Measurements from ENCODE around the gene YY1.

Gene YY1

DNA sequence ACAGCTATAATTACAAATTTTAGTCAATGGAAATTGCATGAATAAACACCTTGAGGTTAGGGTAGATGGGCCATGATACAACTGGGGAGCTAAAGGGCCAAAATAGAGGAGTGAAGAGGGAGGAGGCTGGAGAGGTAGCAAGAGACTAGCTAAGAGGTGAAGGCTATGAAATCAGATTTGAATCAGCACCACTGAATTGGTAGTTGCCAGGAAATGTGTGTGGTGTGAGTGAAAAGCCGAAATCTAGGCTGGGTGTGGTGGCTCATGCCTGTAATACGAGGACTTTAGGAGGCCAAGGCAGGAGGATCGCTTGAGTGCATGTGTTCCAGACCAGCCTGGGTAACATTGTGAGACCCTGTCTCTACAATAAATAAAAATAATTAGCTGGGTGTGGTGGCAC lies 22.7 kb downstream of the YY1 start:
- Histone ChIP-seq H3K4me3 (ENCODE audit: low read length) (no peak overlapping the region), H3K4me1 (ENCODE audit: control insufficient read depth, low read depth, low read length) (no peaks in the 10 kb centered on the region), H3K9ac (ENCODE audit: low read length) (no peak overlapping the region), H3K27me3 (ENCODE audit: control insufficient read depth, insufficient read depth, low read length) (no peaks in the 10 kb centered on the region), H3K27ac (ENCODE audit: low read length) (no peak overlapping the region), H3K9me3 (ENCODE audit: control insufficient read depth, low read depth, low read length) (no peaks in the 10 kb centered on the region), H3K36me3 (ENCODE audit: control insufficient read depth, low read depth, low read length) (peaks cover 20% of the 10 kb centered on the region)

DNA sequence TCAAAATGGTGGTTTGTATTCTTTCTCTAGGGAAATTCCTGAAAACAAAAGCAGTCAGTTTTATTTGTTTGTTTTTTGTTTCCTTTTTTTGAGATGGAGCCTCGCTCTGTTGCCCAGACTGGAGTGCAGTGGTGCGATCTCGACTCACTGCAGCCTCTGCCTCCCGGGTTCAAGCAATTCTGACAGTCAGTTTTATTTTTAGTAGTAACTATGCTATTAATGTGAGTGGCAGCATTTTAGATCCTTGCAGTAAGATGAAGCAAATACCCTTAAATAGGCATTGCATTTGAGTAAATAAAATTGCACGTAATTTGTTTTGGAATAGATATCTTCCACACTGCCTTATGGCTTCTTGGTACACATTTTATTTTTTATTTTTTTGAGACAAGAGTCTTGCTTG lies 23.6 kb downstream of the YY1 start:
- no peak overlapping the region for H3K27ac ChIP-seq (ENCODE audit: low read length)
- H3K27me3 ChIP-seq (ENCODE audit: control insufficient read depth, insufficient read depth, low read length), result no peaks in the 10 kb centered on the region
- H3K4me3 ChIP-seq (ENCODE audit: low read length), result no peak overlapping the region
- peaks cover 20% of the 10 kb centered on the region for H3K36me3 ChIP-seq (ENCODE audit: control insufficient read depth, low read depth, low read length)
- H3K4me1 ChIP-seq (ENCODE audit: control insufficient read depth, low read depth, low read length), result no peaks in the 10 kb centered on the region
- no peaks in the 10 kb centered on the region for H3K9me3 ChIP-seq (ENCODE audit: control insufficient read depth, low read depth, low read length)
- H3K9ac ChIP-seq (ENCODE audit: low read length), result no peak overlapping the region

DNA sequence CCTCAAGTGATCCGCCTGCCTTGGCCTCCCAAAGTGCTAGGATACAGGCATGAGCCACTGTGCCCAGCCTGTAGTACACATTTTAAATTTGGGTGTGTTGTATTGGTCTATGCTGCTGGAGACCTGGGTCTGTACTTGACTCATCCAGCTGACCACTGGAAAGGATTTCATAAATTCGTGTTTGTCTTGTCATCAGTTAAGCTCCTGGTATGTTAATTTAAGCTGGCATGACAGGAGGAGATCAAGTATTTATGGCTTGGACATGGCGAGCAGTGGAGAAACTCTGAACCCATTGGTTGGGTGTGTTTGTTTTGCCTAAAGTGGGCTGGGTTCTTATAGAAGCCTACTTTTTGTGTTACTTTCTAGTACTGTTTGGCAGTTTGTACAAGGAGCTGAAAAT lies 24.2 kb downstream of the YY1 start:
- Histone ChIP-seq H3K36me3 (ENCODE audit: control insufficient read depth, low read depth, low read length) (peaks cover 23% of the 10 kb centered on the region), H3K4me1 (ENCODE audit: control insufficient read depth, low read depth, low read length) (no peaks in the 10 kb centered on the region), H3K27me3 (ENCODE audit: control insufficient read depth, insufficient read depth, low read length) (no peaks in the 10 kb centered on the region), H3K9me3 (ENCODE audit: control insufficient read depth, low read depth, low read length) (no peaks in the 10 kb centered on the region), H3K4me3 (ENCODE audit: low read length) (no peak overlapping the region), H3K27ac (ENCODE audit: low read length) (no peak overlapping the region), H3K9ac (ENCODE audit: low read length) (no peak overlapping the region)

DNA sequence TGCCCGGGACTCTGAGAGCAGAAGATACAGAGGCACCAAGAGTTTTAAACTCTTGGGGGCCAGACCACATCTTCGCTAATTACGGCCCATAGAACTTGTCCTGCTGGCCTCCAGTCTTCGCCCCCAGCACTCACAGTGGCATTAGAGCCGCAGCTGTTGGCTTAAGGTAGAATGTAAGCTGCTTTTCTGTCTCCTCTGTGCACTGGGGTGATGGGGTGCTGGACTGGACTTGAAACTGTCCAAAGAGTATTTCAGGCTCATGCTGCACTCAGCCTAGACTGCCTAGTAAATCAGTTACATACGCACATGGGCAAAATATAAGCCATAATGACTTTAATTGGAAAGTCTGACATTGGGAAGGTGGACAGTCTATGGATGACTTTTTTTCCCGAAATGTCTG lies 29.0 kb downstream of the YY1 start:
- no peak overlapping the region for H3K27ac ChIP-seq (ENCODE audit: low read length)
- no peaks in the 10 kb centered on the region for H3K4me1 ChIP-seq (ENCODE audit: control insufficient read depth, low read depth, low read length)
- H3K36me3 ChIP-seq (ENCODE audit: control insufficient read depth, low read depth, low read length), result peaks cover 26% of the 10 kb centered on the region
- no peaks in the 10 kb centered on the region for H3K27me3 ChIP-seq (ENCODE audit: control insufficient read depth, insufficient read depth, low read length)
- H3K9me3 ChIP-seq (ENCODE audit: control insufficient read depth, low read depth, low read length), result no peaks in the 10 kb centered on the region
- no peak overlapping the region for H3K4me3 ChIP-seq (ENCODE audit: low read length)
- no peak overlapping the region for H3K9ac ChIP-seq (ENCODE audit: low read length)

DNA sequence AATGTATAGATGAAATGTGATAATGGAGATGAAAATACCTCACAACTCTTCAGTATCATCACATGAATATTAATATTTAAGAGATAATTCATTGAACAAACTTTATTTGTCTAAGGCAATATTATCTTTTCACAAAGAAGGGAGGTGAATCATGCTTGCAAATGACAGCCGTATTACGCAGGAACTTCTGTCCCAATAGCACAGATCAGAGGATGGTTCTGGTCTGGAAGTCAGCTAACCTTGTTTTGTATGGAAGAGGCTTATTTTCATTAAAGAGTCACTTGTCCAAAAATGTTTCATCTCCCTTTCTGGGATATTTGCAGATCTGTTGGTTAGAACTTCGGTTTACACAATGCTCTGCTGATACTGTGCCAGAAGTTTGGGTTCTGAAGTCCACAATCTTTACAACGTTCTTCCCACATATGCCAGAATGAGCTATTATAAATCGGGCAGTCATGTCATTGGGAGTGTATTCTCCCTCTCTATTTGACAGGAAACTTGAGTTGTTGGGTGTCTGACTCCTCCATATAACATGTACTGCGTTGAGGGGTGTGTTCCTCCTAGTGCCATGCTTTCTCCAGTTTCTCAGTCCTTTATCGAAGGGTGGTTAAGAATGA lies 29.8 kb downstream of the YY1 start:
- Histone ChIP-seq H3K36me3 (ENCODE audit: control insufficient read depth, low read depth, low read length) (peaks cover 22% of the 10 kb centered on the region), H3K4me3 (ENCODE audit: low read length) (no peak overlapping the region), H3K27me3 (ENCODE audit: control insufficient read depth, insufficient read depth, low read length) (no peaks in the 10 kb centered on the region), H3K9ac (ENCODE audit: low read length) (no peak overlapping the region), H3K27ac (ENCODE audit: low read length) (no peak overlapping the region), H3K4me1 (ENCODE audit: control insufficient read depth, low read depth, low read length) (no peaks in the 10 kb centered on the region), H3K9me3 (ENCODE audit: control insufficient read depth, low read depth, low read length) (no peaks in the 10 kb centered on the region)

DNA sequence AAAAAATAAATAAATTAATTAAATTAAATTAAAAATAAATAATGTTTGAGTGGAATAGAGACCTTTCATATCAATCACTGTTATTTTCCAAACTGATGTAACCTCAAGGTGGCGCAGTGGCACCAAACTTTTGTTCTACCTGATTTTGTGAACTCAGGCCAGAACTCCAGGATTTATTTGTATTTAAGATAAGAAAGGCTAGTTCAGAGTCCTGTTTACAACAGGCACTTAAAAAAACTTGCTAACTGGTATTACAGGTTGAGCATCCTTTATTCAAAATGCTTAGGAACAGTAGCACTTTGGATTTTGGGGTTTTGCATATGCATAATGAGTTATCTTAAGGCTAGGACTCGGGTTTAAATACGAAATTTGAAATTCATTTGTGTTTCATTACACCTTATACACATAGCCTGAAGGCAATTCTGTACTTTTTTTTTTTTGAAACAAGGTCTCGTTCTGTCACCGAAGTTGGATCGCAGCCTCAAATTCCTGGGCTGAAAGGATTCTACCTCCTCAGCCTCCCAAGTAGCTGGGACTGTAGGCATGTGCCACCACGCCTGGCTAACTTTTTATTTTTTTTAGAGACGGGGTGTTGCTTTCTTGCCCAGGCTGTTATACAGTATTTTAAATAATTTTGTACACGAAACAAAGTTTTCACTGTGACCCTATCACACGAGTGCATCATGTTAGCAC lies 32.4 kb downstream of the YY1 start:
- H3K36me3 ChIP-seq (ENCODE audit: control insufficient read depth, low read depth, low read length), result peaks cover 19% of the 10 kb centered on the region

DNA sequence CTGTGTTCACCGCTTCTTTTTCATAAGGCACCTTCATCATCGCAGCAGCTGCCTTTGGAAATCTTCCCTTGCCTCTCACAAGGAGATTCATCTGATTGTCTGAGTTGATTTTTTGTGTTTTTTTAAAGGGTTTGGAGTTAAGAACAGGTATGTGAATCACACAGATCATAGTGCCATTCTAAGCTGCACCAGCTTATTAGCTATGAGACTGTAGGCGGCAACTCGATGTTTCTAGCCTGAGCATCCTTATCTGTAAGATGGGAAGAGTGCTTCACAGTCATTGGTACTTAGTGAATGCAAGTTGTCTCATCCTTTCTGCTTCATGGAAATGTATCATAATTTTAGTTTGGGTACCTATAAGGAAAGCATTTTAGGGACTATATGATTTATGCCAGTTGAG lies 35.3 kb downstream of the YY1 start:
- no peak overlapping the region for H3K27ac ChIP-seq (ENCODE audit: low read length)
- no peak overlapping the region for H3K9ac ChIP-seq (ENCODE audit: low read length)
- H3K4me1 ChIP-seq (ENCODE audit: control insufficient read depth, low read depth, low read length), result peaks cover 14% of the 10 kb centered on the region
- H3K36me3 ChIP-seq (ENCODE audit: control insufficient read depth, low read depth, low read length), result peaks cover 20% of the 10 kb centered on the region
- H3K9me3 ChIP-seq (ENCODE audit: control insufficient read depth, low read depth, low read length), result no peaks in the 10 kb centered on the region
- no peak overlapping the region for H3K4me3 ChIP-seq (ENCODE audit: low read length)
- H3K27me3 ChIP-seq (ENCODE audit: control insufficient read depth, insufficient read depth, low read length), result no peaks in the 10 kb centered on the region

More for the DNA sequence above, 32.4 kb downstream of the YY1 start:
- no peak overlapping the region for H3K9ac ChIP-seq (ENCODE audit: low read length)
- no peaks in the 10 kb centered on the region for H3K27me3 ChIP-seq (ENCODE audit: control insufficient read depth, insufficient read depth, low read length)
- H3K27ac ChIP-seq (ENCODE audit: low read length), result no peak overlapping the region
- H3K9me3 ChIP-seq (ENCODE audit: control insufficient read depth, low read depth, low read length), result no peaks in the 10 kb centered on the region
- peaks cover 14% of the 10 kb centered on the region for H3K4me1 ChIP-seq (ENCODE audit: control insufficient read depth, low read depth, low read length)
- H3K4me3 ChIP-seq (ENCODE audit: low read length), result no peak overlapping the region

DNA sequence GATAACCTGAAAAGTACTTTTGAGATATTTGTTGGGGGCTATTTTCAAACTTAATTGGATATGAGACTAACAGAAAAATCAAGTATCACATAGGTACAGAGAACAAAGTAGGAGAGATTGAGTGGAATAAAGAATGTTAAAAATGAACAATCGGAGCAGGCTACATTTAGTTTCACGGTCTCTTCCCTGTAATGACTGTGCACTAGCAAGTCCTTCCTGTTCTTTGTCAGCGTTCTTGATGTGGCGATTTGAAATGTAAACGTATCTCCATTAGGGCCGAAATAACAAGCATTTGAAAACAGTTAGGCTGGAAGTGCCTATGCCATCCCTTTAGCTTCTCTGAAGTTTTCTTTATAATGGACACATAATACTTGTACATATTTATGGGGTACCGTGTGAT lies 36.3 kb downstream of the YY1 start:
- Histone ChIP-seq H3K27me3 (ENCODE audit: control insufficient read depth, insufficient read depth, low read length) (no peaks in the 10 kb centered on the region), H3K9me3 (ENCODE audit: control insufficient read depth, low read depth, low read length) (no peaks in the 10 kb centered on the region), H3K4me3 (ENCODE audit: low read length) (no peak overlapping the region), H3K9ac (ENCODE audit: low read length) (peak overlapping the region; percentile 8), H3K36me3 (ENCODE audit: control insufficient read depth, low read depth, low read length) (peaks cover 20% of the 10 kb centered on the region), H3K4me1 (ENCODE audit: control insufficient read depth, low read depth, low read length) (peaks cover 14% of the 10 kb centered on the region), H3K27ac (ENCODE audit: low read length) (no peak overlapping the region)

DNA sequence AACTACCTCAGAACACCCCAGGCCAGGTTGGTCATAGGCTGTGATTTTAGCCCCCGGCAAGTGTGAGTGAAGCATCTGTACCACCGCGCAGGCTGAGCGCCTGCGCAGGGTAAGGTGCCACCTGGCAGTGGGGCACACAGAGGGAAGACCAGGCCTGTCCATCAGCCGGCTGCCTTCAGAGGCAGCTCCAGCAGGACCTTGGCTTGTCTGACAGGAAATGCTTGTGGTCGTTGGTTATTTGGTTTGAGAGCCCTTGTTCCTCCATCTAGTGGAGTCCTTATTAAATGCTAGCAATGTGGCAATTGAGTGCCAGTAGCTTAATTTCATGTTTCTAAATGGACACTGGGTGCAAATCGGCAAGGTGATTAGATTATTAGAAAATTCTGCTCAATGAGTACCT lies 39.8 kb downstream of the YY1 start:
- H3K9me3 ChIP-seq (ENCODE audit: control insufficient read depth, low read depth, low read length), result no peaks in the 10 kb centered on the region
- H3K27ac ChIP-seq (ENCODE audit: low read length), result no peak overlapping the region
- peaks cover 20% of the 10 kb centered on the region for H3K36me3 ChIP-seq (ENCODE audit: control insufficient read depth, low read depth, low read length)
- H3K4me3 ChIP-seq (ENCODE audit: low read length), result no peak overlapping the region
- H3K27me3 ChIP-seq (ENCODE audit: control insufficient read depth, insufficient read depth, low read length), result no peaks in the 10 kb centered on the region
- no peak overlapping the region for H3K9ac ChIP-seq (ENCODE audit: low read length)
- H3K4me1 ChIP-seq (ENCODE audit: control insufficient read depth, low read depth, low read length), result peaks cover 14% of the 10 kb centered on the region

DNA sequence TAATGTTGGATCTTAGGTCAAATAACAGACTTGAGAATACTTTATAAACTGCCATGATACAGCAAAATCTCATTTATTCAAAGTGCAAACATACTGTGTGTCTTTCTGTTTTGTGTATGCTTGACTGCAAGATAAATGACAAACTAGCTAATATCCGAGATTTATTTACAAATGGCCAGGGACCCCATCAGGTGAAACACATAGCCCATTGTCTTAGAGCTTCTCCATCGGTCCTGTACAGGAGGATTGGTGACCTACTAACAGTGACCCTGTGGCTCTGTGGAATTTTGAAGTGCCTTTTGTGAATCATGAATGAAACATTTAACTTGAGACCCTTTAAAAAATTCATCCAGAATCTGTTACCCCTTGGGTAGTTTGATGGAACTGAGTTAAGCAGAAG lies 40.2 kb downstream of the YY1 start:
- Histone ChIP-seq H3K4me1 (ENCODE audit: control insufficient read depth, low read depth, low read length) (peaks cover 16% of the 10 kb centered on the region), H3K4me3 (ENCODE audit: low read length) (no peak overlapping the region), H3K9ac (ENCODE audit: low read length) (no peak overlapping the region), H3K9me3 (ENCODE audit: control insufficient read depth, low read depth, low read length) (no peaks in the 10 kb centered on the region), H3K27me3 (ENCODE audit: control insufficient read depth, insufficient read depth, low read length) (no peaks in the 10 kb centered on the region), H3K36me3 (ENCODE audit: control insufficient read depth, low read depth, low read length) (peaks cover 20% of the 10 kb centered on the region), H3K27ac (ENCODE audit: low read length) (no peak overlapping the region)

DNA sequence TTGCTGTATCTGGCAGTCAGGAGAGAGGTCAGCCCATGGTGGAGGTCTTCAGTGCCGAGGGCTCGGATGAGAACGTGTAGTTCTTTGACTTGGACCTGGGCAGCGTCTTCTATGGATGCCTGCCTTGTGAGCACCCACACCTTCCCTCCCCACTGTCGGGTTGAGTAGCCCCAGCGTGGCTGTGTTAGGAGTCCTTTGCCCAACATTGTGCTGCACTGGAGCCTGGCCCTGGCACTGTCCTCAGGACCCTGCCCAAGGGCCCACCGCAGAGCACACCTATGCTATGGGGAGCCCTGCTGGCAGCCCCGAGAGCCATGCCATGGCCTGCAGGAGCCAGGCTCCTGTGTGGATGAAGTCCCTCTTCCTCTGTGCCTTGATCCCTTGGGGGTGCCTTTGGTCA lies 40.6 kb downstream of the YY1 start:
- H3K36me3 ChIP-seq (ENCODE audit: control insufficient read depth, low read depth, low read length), result peaks cover 20% of the 10 kb centered on the region
- H3K9me3 ChIP-seq (ENCODE audit: control insufficient read depth, low read depth, low read length), result no peaks in the 10 kb centered on the region
- no peak overlapping the region for H3K9ac ChIP-seq (ENCODE audit: low read length)
- peaks cover 15% of the 10 kb centered on the region for H3K4me1 ChIP-seq (ENCODE audit: control insufficient read depth, low read depth, low read length)
- no peaks in the 10 kb centered on the region for H3K27me3 ChIP-seq (ENCODE audit: control insufficient read depth, insufficient read depth, low read length)
- no peak overlapping the region for H3K4me3 ChIP-seq (ENCODE audit: low read length)
- H3K27ac ChIP-seq (ENCODE audit: low read length), result no peak overlapping the region
